Stomach (tissue), 4 donors: ENCODE results near the gene SLBP.

Experiments
- CTCF ChIP-seq, 7 experiments: fragments of 450-650 bp in 4 of 7; fragments of 200-600 bp in 3 of 7; sonication (generic) in 3 of 7; IDR thresholded peaks; one replicate each; pipeline ENCODE4 v1.5.1; 2016 to 2019; ENCODE audit warnings: antibody characterized with exemption in 7 of 7, control low read depth in 2 of 7, mild to moderate bottlenecking in 1 of 7
- EP300 ChIP-seq: sonication (generic); formaldehyde crosslinking; IDR thresholded peaks from one replicate; pipeline ENCODE4 v1.6.1; 2017; ENCODE audit warnings: antibody characterized with exemption
- POLR2A ChIP-seq, 4 donors: fragments of 450-650 bp; IDR thresholded peaks; one replicate each; pipeline ENCODE4 v1.6.1; 2016; ENCODE audit warnings: antibody characterized with exemption in 4 of 4, control low read depth in 2 of 4, mild to moderate bottlenecking in 1 of 4, moderate library complexity in 1 of 4
- POLR2AphosphoS5 ChIP-seq, 3 donors: sonication (generic); formaldehyde crosslinking; IDR thresholded peaks; one replicate each; pipeline ENCODE4 v1.6.1; 2016; ENCODE audit warnings: antibody characterized with exemption in 3 of 3

- no peak for TF ChIP-seq CTCF (IDR thresholded peaks at IDR 0.05)
- TF ChIP-seq POLR2A (IDR thresholded peaks at IDR 0.05): no peak
- TF ChIP-seq POLR2AphosphoS5 (IDR thresholded peaks at IDR 0.05): no peak
- no peak for TF ChIP-seq EP300
These were observed 38.4 kb upstream of the SLBP start for GRCh38 chr4:1750381-1751154.
